Transverse colon (tissue), 4 donors: ENCODE data around the gene ADCY10. TPM values are rescaled to one million over a fixed set of nuclear protein-coding genes. Genes with fewer than 3 reads are reported as not detected.

Experiments
- DNase-seq: peaks from one replicate; pipeline ENCODE4 v3.0.0-alpha.2; 2019
- H3K27ac ChIP-seq, 4 donors: fragments of 200-600 bp; sonication (generic); 2 replicates each; pipeline ENCODE4 v1.5.1; 2016 to 2018; ENCODE audit warnings: inconsistent platforms in 4 of 4
- H3K27me3 ChIP-seq: fragments of 200-600 bp; sonication (generic); 2 replicates; pipeline ENCODE4 v1.5.1; 2017; ENCODE audit warnings: inconsistent platforms
- H3K36me3 ChIP-seq, 4 donors: fragments of 200-600 bp; sonication (generic); 2 replicates each; pipeline ENCODE4 v1.5.1; 2017 to 2019; ENCODE audit warnings: inconsistent platforms in 4 of 4
- H3K4me1 ChIP-seq, 4 donors: fragments of 200-600 bp; sonication (generic); 2 replicates each; pipeline ENCODE4 v1.5.1; 2017 to 2020; ENCODE audit warnings: inconsistent platforms in 4 of 4
- H3K4me3 ChIP-seq, 4 donors: fragments of 200-600 bp; sonication (generic); 1 replicate in 1 of 4; 2 replicates in 3 of 4; pipeline versions ENCODE4 v1.5.1 to v1.6.1; 2017 to 2019; ENCODE audit warnings: inconsistent platforms in 4 of 4
- H3K9me3 ChIP-seq, 2 donors: fragments of 200-600 bp; sonication (generic); 2 replicates each; pipeline ENCODE4 v1.5.1; 2017 to 2019; ENCODE audit warnings: inconsistent platforms in 2 of 2
- CTCF ChIP-seq, 5 experiments: fragments of 200-600 bp in 3 of 5; fragments of 450-650 bp in 2 of 5; sonication (generic) in 3 of 5; IDR thresholded peaks; 1 replicate in 2 of 5; 2 replicates in 3 of 5; pipeline ENCODE4 v1.5.1; 2016 to 2017; ENCODE audit warnings: antibody characterized with exemption in 5 of 5, inconsistent platforms in 3 of 5, mild to moderate bottlenecking in 2 of 5, moderate library complexity in 1 of 5
- EP300 ChIP-seq: sonication (generic); formaldehyde crosslinking; IDR thresholded peaks from one replicate; pipeline ENCODE4 v1.6.1; 2017; ENCODE audit warnings: antibody characterized with exemption, low read depth
- POLR2A ChIP-seq: fragments of 450-650 bp; IDR thresholded peaks from one replicate; pipeline ENCODE4 v1.6.1; 2016; ENCODE audit warnings: antibody characterized with exemption, mild to moderate bottlenecking, moderate library complexity
- POLR2AphosphoS5 ChIP-seq, 3 donors: sonication (generic); formaldehyde crosslinking; IDR thresholded peaks; one replicate each; pipeline ENCODE4 v1.6.1; 2016; ENCODE audit warnings: antibody characterized with exemption in 3 of 3
- WGBS, 2 donors: methylation state at CpG; one replicate each; pipeline ENCODE4 v1.1.5; 2018; ENCODE audit warnings: low coverage in 1 of 2; 5-methylcytosine and 5-hydroxymethylcytosine counted together
- in situ Hi-C, 4 donors: fragments of 200-750 bp; cut with MboI; loops; one replicate each; pipeline versions ENCODE4 v1.15.0 to v1.15.1; 2017; ENCODE audit warnings: low sequenced_read_pairs in 3 of 4, low pct_ligation_motif_present in 1 of 4, low pct_unique_long_range_greater_than_20kb in 1 of 4
- intact Hi-C: fragments of 100-400 bp; cut with DNase I; formaldehyde crosslinking; loops from one replicate; pipeline ENCODE4 v1.15.1; 2023; ENCODE audit warnings: low total_unique reads
- total RNA-seq, 4 donors: library from RNA; depleted of rRNA; stranded (reverse); fragments of >200 nt; gene quantifications; one replicate each; pipeline ENCODE4 v1.1.0, GENCODE V29; 2016

Gene ADCY10
- total RNA-seq, 4 donors from 2014 or later = 0.27 to 3.7 TPM; not detected in 2

- Histone ChIP-seq H3K36me3 (peaks cover 0 to 12% (median 6%) of the 10 kb centered on the region in 4 donors), H3K27ac (no peak overlapping the region), H3K4me3 (no peak overlapping the region), H3K4me1 (peaks cover 0 to 7% (median 0%) of the 10 kb centered on the region in 4 donors), H3K27me3 (no peaks in the 10 kb centered on the region), H3K9me3 (no peaks in the 10 kb centered on the region)
- no peak for DNase-seq
- in situ Hi-C loops (no loop called here), intact Hi-C loops (no loop called here)
- TF ChIP-seq EP300 (no peak), POLR2AphosphoS5 (IDR thresholded peaks at IDR 0.05) (no peak), CTCF (IDR thresholded peaks at IDR 0.05) (no peak), POLR2A (no peak)
Observed at GRCh38 chr1:167767761-167768160, 146.2 kb downstream of the ADCY10 start.

- DNase-seq = no peak
- in situ Hi-C loops = no loop called here
- H3K4me1 ChIP-seq = peaks cover 0 to 7% (median 0%) of the 10 kb centered on the region in 4 donors
- TF ChIP-seq POLR2AphosphoS5 (IDR thresholded peaks at IDR 0.05) = no peak
- no peak overlapping the region for H3K4me3 ChIP-seq
- H3K27me3 ChIP-seq = no peaks in the 10 kb centered on the region
- 89 to 96% methylated on average over 2 of the region's 2 CpGs for WGBS, 2 donors
- peaks cover 0 to 5% (median 2%) of the 10 kb centered on the region in 4 donors for H3K36me3 ChIP-seq
- no peak overlapping the region for H3K27ac ChIP-seq
- no peaks in the 10 kb centered on the region for H3K9me3 ChIP-seq
- intact Hi-C loops = no loop called here
Observed at GRCh38 chr1:167766538-167766937, 147.4 kb downstream of the ADCY10 start.

- Histone ChIP-seq H3K4me3 (no peak overlapping the region), H3K27ac (no peak overlapping the region), H3K9me3 (no peaks in the 10 kb centered on the region), H3K36me3 (peaks cover 0 to 5% (median 2%) of the 10 kb centered on the region in 4 donors), H3K4me1 (peaks cover 0 to 7% (median 1%) of the 10 kb centered on the region in 4 donors), H3K27me3 (no peaks in the 10 kb centered on the region)
- intact Hi-C loops (no loop called here), in situ Hi-C loops (no loop called here)
- DNase-seq = no peak
- WGBS, 2 donors = 90 to 95% methylated on average over 6 of the region's 6 CpGs
- TF ChIP-seq POLR2AphosphoS5 (IDR thresholded peaks at IDR 0.05) (no peak), CTCF (IDR thresholded peaks at IDR 0.05) (no peak), POLR2A (no peak), EP300 (no peak)
Observed at GRCh38 chr1:167765496-167765895, 148.4 kb downstream of the ADCY10 start.

- no peak for DNase-seq
- intact Hi-C loops (no loop called here), in situ Hi-C loops (no loop called here)
- Histone ChIP-seq H3K9me3 (no peaks in the 10 kb centered on the region), H3K4me1 (peaks cover 0 to 7% (median 1%) of the 10 kb centered on the region in 4 donors), H3K27me3 (no peaks in the 10 kb centered on the region), H3K4me3 (no peak overlapping the region), H3K36me3 (peaks cover 0 to 5% (median 2%) of the 10 kb centered on the region in 4 donors), H3K27ac (no peak overlapping the region)
- 87 to 89% methylated on average over 5 of the region's 5 CpGs for WGBS, 2 donors
- TF ChIP-seq POLR2AphosphoS5 (IDR thresholded peaks at IDR 0.05) (no peak), POLR2A (no peak), CTCF (IDR thresholded peaks at IDR 0.05) (no peak), EP300 (no peak)
Observed at GRCh38 chr1:167764458-167765330, 149.2 kb downstream of the ADCY10 start.
